Ishikawa (cell line): ENCODE results near the gene GALNT2.

Experiments
- CEBPB ChIP-seq: IDR thresholded peaks from 2 replicates; pipeline ENCODE4 v1.6.1; 2012
- CREB1 ChIP-seq: IDR thresholded peaks from 2 replicates; pipeline ENCODE4 v1.6.1; 2012; ENCODE audit warnings: low read depth
- EGR1 ChIP-seq: IDR thresholded peaks from 2 replicates; pipeline ENCODE4 v1.6.1; 2012
- EP300 ChIP-seq: IDR thresholded peaks from 2 replicates; pipeline ENCODE4 v1.6.1; 2012; ENCODE audit warnings: borderline replicate concordance
- FOXM1 ChIP-seq: IDR thresholded peaks from 2 replicates; pipeline ENCODE4 v1.6.1; 2012; ENCODE audit warnings: low read depth, borderline replicate concordance
- MAX ChIP-seq: IDR thresholded peaks from 2 replicates; pipeline ENCODE4 v1.6.1; 2012
- NFIC ChIP-seq: IDR thresholded peaks from 2 replicates; pipeline ENCODE4 v1.6.1; 2012
- RAD21 ChIP-seq: IDR thresholded peaks from 2 replicates; pipeline ENCODE4 v1.6.1; 2012; ENCODE audit warnings: low read depth
- REST ChIP-seq: IDR thresholded peaks from 2 replicates; pipeline ENCODE4 v1.6.1; 2012; ENCODE audit warnings: low read depth, mild to moderate bottlenecking
- TAF1 ChIP-seq: IDR thresholded peaks from 2 replicates; pipeline ENCODE4 v1.6.1; 2012; ENCODE audit warnings: low read depth, mild to moderate bottlenecking
- TCF12 ChIP-seq: IDR thresholded peaks from 2 replicates; pipeline ENCODE4 v1.6.1; 2012; ENCODE audit warnings: low read depth
- TEAD4 ChIP-seq: IDR thresholded peaks from 2 replicates; pipeline ENCODE4 v1.6.1; 2012
- YY1 ChIP-seq: IDR thresholded peaks from 2 replicates; pipeline ENCODE4 v1.6.1; 2012; ENCODE audit warnings: low read depth
- ZBTB7A ChIP-seq: IDR thresholded peaks from 2 replicates; pipeline ENCODE4 v1.6.1; 2012; ENCODE audit warnings: low read depth
- TF ChIP-seq, protein P1 (sequence below): IDR thresholded peaks from 2 replicates; pipeline ENCODE4 v1.6.1; 2012

GALNT2 gene

GRCh38 chr1:230064283-230064682, 2.8 kb upstream of the GALNT2 start:
- TF ChIP-seq MAX (no peak), TCF12 (no peak), FOXM1 (no peak), RAD21 (no peak), EP300 (no peak), EGR1 (no peak), TAF1 (no peak), ZBTB7A (no peak), TEAD4 (no peak), REST (no peak), CREB1 (no peak)

- TF ChIP-seq YY1 = no peak
- no peak for TF ChIP-seq MAX
- TF ChIP-seq, protein P1, sequence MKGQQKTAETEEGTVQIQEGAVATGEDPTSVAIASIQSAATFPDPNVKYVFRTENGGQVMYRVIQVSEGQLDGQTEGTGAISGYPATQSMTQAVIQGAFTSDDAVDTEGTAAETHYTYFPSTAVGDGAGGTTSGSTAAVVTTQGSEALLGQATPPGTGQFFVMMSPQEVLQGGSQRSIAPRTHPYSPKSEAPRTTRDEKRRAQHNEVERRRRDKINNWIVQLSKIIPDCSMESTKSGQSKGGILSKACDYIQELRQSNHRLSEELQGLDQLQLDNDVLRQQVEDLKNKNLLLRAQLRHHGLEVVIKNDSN = no peak
- TF ChIP-seq CEBPB = no peak
- no peak for TF ChIP-seq EP300
- no peak for TF ChIP-seq TAF1
- TF ChIP-seq CREB1 = no peak
- no peak for TF ChIP-seq NFIC
- TF ChIP-seq TCF12 = no peak
- no peak for TF ChIP-seq FOXM1
- TF ChIP-seq RAD21 = no peak
- no peak for TF ChIP-seq REST
These were observed 1.9 kb upstream of the GALNT2 start for GRCh38 chr1:230065161-230065560.

GRCh38 chr1:230065571-230065970, 1.5 kb upstream of the GALNT2 start:
- no peak for TF ChIP-seq TCF12
- TF ChIP-seq REST = no peak
- no peak for TF ChIP-seq CEBPB

DNA sequence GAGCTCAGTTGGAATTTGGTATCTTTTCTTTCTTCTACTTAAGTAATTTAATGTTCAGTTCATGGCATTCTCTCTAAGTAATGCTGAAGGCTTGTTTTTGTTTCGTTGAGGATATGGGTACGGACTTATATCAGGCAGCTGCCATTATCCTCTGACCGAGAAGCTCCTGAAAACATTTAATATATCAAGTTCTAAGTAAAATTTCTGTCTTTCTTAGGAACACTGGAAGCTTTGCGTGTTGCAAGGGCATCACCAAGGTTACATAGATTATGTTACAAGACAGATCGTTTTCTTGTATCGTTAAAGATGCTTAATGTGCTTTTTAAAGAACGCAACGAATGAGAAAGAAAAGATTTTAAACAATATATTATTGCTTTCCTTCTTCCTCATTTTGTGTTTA, 1.0 kb upstream of the GALNT2 start:
- no peak for TF ChIP-seq TAF1
- no peak for TF ChIP-seq MAX
- TF ChIP-seq, protein P1 = no peak
- TF ChIP-seq NFIC = no peak
- no peak for TF ChIP-seq ZBTB7A
- TF ChIP-seq FOXM1 = no peak
- no peak for TF ChIP-seq RAD21
- no peak for TF ChIP-seq REST
- no peak for TF ChIP-seq TCF12
- no peak for TF ChIP-seq YY1
- no peak for TF ChIP-seq EGR1
- TF ChIP-seq EP300 = no peak
- TF ChIP-seq TEAD4 = no peak
- TF ChIP-seq CREB1 = no peak
- TF ChIP-seq CEBPB = no peak
